HEK293T (cell line): Measurements from ENCODE around the gene RAD51B.

Experiments used
- CTCF ChIA-PET: fragments of 350-600 bp; formaldehyde crosslinking; extraction: SDS; loops from one replicate; lab custom pipeline; 2021; ENCODE audit warnings: antibody characterized with exemption, inconsistent platforms; lab: Yijun Ruan, JAX
- POLR2A ChIA-PET: fragments of 350-600 bp; formaldehyde crosslinking; extraction: SDS; loops from one replicate; lab custom pipeline; 2020; ENCODE audit warnings: antibody characterized with exemption, inconsistent platforms; lab: Yijun Ruan, JAX
- DNase-seq: peaks from one replicate; pipeline ENCODE4 v3.0.0; 2012; ENCODE audit warnings: mixed read lengths; ENCODE audit errors: extremely low spot score
- ARNT ChIP-seq: fragments of 450-650 bp; IDR thresholded peaks from 2 replicates; pipeline ENCODE4 v1.6.1; 2017; ENCODE audit warnings: mild to moderate bottlenecking
- BHLHE40 ChIP-seq: fragments of 450-650 bp; IDR thresholded peaks from 2 replicates; pipeline ENCODE4 v1.6.1; 2016; ENCODE audit warnings: mild to moderate bottlenecking, moderate library complexity, borderline replicate concordance
- CTBP1 ChIP-seq: fragments of 450-650 bp; IDR thresholded peaks from 2 replicates; pipeline ENCODE4 v1.6.1; 2016; ENCODE audit warnings: borderline replicate concordance
- ELF4 ChIP-seq: fragments of 450-650 bp; IDR thresholded peaks from 2 replicates; pipeline ENCODE4 v1.6.1; 2017; ENCODE audit warnings: antibody characterized with exemption
- FOXA1 ChIP-seq: fragments of 450-650 bp; IDR thresholded peaks from 2 replicates; pipeline ENCODE4 v1.6.1; 2016; ENCODE audit warnings: mild to moderate bottlenecking
- FOXK2 ChIP-seq: fragments of 450-650 bp; IDR thresholded peaks from 2 replicates; pipeline ENCODE4 v1.6.1; 2016; ENCODE audit warnings: mild to moderate bottlenecking
- FOXM1 ChIP-seq: fragments of 450-650 bp; IDR thresholded peaks from 2 replicates; pipeline ENCODE4 v1.6.1; 2017; ENCODE audit warnings: mild to moderate bottlenecking, borderline replicate concordance
- HDGF ChIP-seq: fragments of 450-650 bp; IDR thresholded peaks from 2 replicates; pipeline ENCODE4 v1.6.1; 2017; ENCODE audit warnings: antibody characterized with exemption, borderline replicate concordance
- L3MBTL2 ChIP-seq: fragments of 450-650 bp; conservative IDR thresholded peaks from 2 replicates; pipeline ENCODE4 v1.6.1; 2016; ENCODE audit warnings: mild to moderate bottlenecking
- LEF1 ChIP-seq: fragments of 450-650 bp; IDR thresholded peaks from 2 replicates; pipeline ENCODE4 v1.6.1; 2017; ENCODE audit warnings: mild to moderate bottlenecking, borderline replicate concordance
- NFRKB ChIP-seq: fragments of 450-650 bp; IDR thresholded peaks from 2 replicates; pipeline ENCODE4 v1.6.1; 2016; ENCODE audit warnings: mild to moderate bottlenecking, moderate library complexity
- SP1 ChIP-seq: fragments of 450-650 bp; IDR thresholded peaks from 2 replicates; pipeline ENCODE4 v1.6.1; 2017
- SUZ12 ChIP-seq: fragments of 450-650 bp; IDR thresholded peaks from 2 replicates; pipeline ENCODE4 v1.6.1; 2016; ENCODE audit warnings: mild to moderate bottlenecking
- TARDBP ChIP-seq: fragments of 450-650 bp; IDR thresholded peaks from 2 replicates; pipeline ENCODE4 v1.6.1; 2016
- ZNF384 ChIP-seq: fragments of 450-650 bp; IDR thresholded peaks from 2 replicates; pipeline ENCODE4 v1.6.1; 2016
- TF ChIP-seq, protein P1 (sequence below): fragments of 450-650 bp; IDR thresholded peaks from 2 replicates; pipeline ENCODE4 v1.6.1; 2016

RAD51B gene

GRCh38 chr14:68373847-68374444 is 554.4 kb downstream of the RAD51B start:
- CTCF ChIA-PET: interaction anchor here (0.6 kb wide), 1 partner anchor 85 kb away, joined by 3 read pairs; no protein-coding TSS in a partner anchor
- TF ChIP-seq CTBP1: no peak
- no peak for TF ChIP-seq FOXK2
- no peak for TF ChIP-seq ZNF384
- no peak for TF ChIP-seq L3MBTL2
- TF ChIP-seq FOXM1: no peak
- no peak for TF ChIP-seq ARNT
- no peak for TF ChIP-seq LEF1
- TF ChIP-seq SUZ12: no peak
- no peak for TF ChIP-seq SP1
- no peak for TF ChIP-seq NFRKB
- no peak for TF ChIP-seq ELF4
- TF ChIP-seq BHLHE40: no peak
- TF ChIP-seq FOXA1: no peak
- TF ChIP-seq TARDBP: no peak
- TF ChIP-seq, protein P1, sequence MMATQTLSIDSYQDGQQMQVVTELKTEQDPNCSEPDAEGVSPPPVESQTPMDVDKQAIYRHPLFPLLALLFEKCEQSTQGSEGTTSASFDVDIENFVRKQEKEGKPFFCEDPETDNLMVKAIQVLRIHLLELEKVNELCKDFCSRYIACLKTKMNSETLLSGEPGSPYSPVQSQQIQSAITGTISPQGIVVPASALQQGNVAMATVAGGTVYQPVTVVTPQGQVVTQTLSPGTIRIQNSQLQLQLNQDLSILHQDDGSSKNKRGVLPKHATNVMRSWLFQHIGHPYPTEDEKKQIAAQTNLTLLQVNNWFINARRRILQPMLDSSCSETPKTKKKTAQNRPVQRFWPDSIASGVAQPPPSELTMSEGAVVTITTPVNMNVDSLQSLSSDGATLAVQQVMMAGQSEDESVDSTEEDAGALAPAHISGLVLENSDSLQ: no peak
- DNase-seq: no peak
- POLR2A ChIA-PET: no interaction called here

DNA sequence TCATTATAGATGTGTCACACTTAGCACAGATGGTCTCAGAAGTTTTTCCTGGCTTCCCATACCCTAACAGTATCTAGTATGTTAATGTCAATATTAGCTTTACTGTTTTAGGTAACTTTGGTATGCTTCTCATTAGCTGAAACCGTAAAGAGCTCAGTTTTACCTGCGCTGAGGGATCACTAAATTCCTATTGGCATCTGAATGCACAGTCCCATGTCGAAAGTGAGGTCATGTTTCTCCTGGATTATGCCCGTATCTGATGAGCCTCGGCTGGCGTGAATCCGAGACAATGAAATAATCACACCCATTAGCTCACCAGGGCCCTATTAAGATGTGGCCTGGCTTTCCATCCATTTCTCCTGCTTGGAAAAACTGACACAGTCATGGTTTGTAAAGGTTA is 555.1 kb downstream of the RAD51B start:
- no peak for TF ChIP-seq L3MBTL2
- TF ChIP-seq TARDBP: no peak
- TF ChIP-seq HDGF: no peak
- no peak for TF ChIP-seq CTBP1
- TF ChIP-seq LEF1: no peak
- no peak for TF ChIP-seq FOXA1
- TF ChIP-seq BHLHE40: no peak
- TF ChIP-seq SP1: no peak
- TF ChIP-seq SUZ12: no peak
- DNase-seq: no peak
- ChIA-PET POLR2A (no interaction called here), CTCF (interaction anchor here (0.6 kb wide), 1 partner anchor 86 kb away, joined by 3 read pairs; no protein-coding TSS in a partner anchor)

DNA sequence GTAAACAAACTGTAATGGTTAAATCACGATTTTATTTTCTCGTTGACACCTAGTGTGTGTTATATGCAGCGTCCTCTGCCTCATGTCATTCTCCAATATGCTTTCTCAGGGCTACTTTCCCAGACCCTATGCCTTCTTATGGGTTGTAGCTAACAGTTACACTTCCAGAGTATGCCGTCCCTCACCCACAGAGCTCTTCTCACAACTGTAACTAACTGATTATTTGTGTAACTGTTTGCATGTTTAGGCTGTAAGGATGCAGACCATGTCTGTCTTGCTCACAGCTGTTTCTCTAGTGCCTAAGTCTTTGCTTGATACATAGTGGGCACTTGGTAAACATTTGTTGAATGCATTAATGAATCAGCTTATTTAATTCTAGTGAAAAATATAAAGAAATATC is 555.8 kb downstream of the RAD51B start:
- ChIA-PET CTCF (no interaction called here), POLR2A (interaction anchor here (1.0 to 1.2 kb wide), 2 partner anchors 10 to 18 kb away, joined by 3 read pairs; no protein-coding TSS in a partner anchor)
- DNase-seq: no peak
- TF ChIP-seq FOXK2 (no peak), ARNT (no peak), BHLHE40 (no peak), ZNF384 (no peak), TARDBP (no peak), FOXA1 (no peak)
- TF ChIP-seq, protein P1: no peak

GRCh38 chr14:68376067-68376779 is 556.6 kb downstream of the RAD51B start:
- TF ChIP-seq NFRKB (no peak), FOXA1 (no peak), ARNT (no peak), LEF1 (no peak), TARDBP (no peak), ELF4 (no peak), SUZ12 (no peak), CTBP1 (no peak), FOXK2 (no peak), FOXM1 (no peak)
- TF ChIP-seq, protein P1: no peak
- ChIA-PET POLR2A (interaction anchor here (1.0 to 1.2 kb wide), 2 partner anchors 11 to 17 kb away, joined by 3 read pairs; no protein-coding TSS in a partner anchor), CTCF (no interaction called here)
- DNase-seq: no peak

GRCh38 chr14:68377006-68377405 is 557.4 kb downstream of the RAD51B start:
- DNase-seq: no peak
- TF ChIP-seq, protein P1: no peak
- no peak for TF ChIP-seq FOXM1
- no peak for TF ChIP-seq SP1
- TF ChIP-seq TARDBP: no peak
- no peak for TF ChIP-seq L3MBTL2
- no peak for TF ChIP-seq FOXK2
- no peak for TF ChIP-seq HDGF
- no peak for TF ChIP-seq FOXA1
- no peak for TF ChIP-seq ARNT
- ChIA-PET CTCF (no interaction called here), POLR2A (no interaction called here)
